ENCODE data around the gene GAS6. TPM values are rescaled to one million over a fixed set of nuclear protein-coding genes. Genes with fewer than 3 reads are reported as not detected.

GAS6 gene
- total RNA-seq, result 393 and 432 TPM in 2 replicates

DNA sequence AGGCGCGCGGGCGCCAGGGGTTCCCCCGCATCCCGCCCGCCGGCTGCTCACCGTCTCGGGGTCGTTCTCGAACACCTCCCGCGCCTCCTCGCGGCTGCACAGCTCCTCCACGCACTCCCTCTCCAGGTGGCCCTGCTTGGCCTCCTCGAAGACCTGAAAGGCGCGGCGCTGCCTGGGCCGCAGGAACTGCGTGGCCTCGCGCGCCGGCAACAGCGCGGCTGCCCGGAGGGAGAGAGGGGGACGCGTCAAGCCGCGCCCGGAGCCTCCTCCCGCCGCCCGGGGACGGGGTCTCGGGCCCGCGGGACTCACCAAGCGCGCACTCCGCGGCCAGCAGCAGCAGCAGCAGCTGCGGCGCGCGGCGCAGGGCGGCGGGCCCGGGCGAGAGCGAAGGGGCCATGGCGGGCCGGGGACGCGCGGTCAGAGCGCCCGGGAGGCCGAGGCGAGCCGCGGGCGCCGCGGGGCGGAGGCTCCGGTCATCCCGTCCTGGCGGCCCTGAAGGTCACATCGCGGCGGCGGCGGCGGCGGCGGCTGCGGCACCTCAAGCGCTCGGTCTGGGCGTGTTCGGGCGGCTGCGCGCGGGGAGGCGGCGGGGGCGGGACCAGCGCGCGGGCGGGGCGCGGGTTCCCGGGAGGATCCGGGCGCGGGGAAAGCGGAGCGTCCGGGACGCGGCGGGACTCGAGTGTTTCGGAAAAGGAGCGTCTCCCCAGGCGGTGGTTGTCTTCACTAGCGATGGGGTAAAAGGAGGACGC is at the start of gene GAS6:
Gene GAS6, minus strand, starts transcription at position 553 of the 749 bp plus-strand sequence. Its CDS starts 156 bp downstream, at position 397.

Other genes with a start within 250 kb of the GAS6 start
- not detected in 2 replicates for gene ATP4B, start 205.9 kb downstream of the GAS6 start, total RNA-seq
- not detected in 2 replicates for gene GRK1, start 196.9 kb downstream of the GAS6 start, total RNA-seq
- gene TMEM255B, start 104.8 kb downstream of the GAS6 start, total RNA-seq, result 0.83 and 1.5 TPM in 2 replicates
- 0.59 and 1.8 TPM in 2 replicates for gene C13orf46, start 110.0 kb upstream of the GAS6 start, total RNA-seq